Measurements from ENCODE around the gene RETN. TPM values are rescaled to one million over a fixed set of nuclear protein-coding genes. Genes with fewer than 3 reads are reported as not detected.

Gene RETN
- total RNA-seq, 2 experiments from 2014 or later = not detected

- no peak overlapping the region for H3K4me3 Mint-ChIP-seq
- no peaks in the 10 kb centered on the region for H3K36me3 Mint-ChIP-seq (ENCODE audit: low read depth)
- H3K27me3 Mint-ChIP-seq = peaks cover 35% of the 10 kb centered on the region
- no peak overlapping the region for H3K27ac Mint-ChIP-seq
- peak; percentile 27 for DNase-seq
- H3K9me3 Mint-ChIP-seq = no peaks in the 10 kb centered on the region
- ChIA-PET POLR2A (no interaction called here), CTCF (interaction anchor here (0.6 kb wide), 2 partner anchors 106 to 1028 kb away, joined by 3 read pairs; no protein-coding TSS in a partner anchor)
- peaks cover 51% of the 10 kb centered on the region for H3K4me1 Mint-ChIP-seq
These were observed 5.5 kb downstream of the RETN start for GRCh38 chr19:7674010-7675005.

GRCh38 chr19:7676376-7676775 lies 7.5 kb downstream of the RETN start:
- Mint-ChIP-seq H3K4me1 (peaks cover 51% of the 10 kb centered on the region), H3K4me3 (no peak overlapping the region), H3K36me3 (ENCODE audit: low read depth) (no peaks in the 10 kb centered on the region), H3K27me3 (peaks cover 23% of the 10 kb centered on the region), H3K9me3 (no peaks in the 10 kb centered on the region), H3K27ac (no peak overlapping the region)
- ChIA-PET POLR2A (no interaction called here), CTCF (no interaction called here)
- DNase-seq = no peak

- Mint-ChIP-seq H3K27me3 (peaks cover 21% of the 10 kb centered on the region), H3K27ac (no peak within 1 kb of the TSS), H3K36me3 (ENCODE audit: low read depth) (peaks cover 3% of the 10 kb centered on the region), H3K4me3 (no peak within 1 kb of the TSS), H3K4me1 (peaks cover 52% of the 10 kb centered on the region), H3K9me3 (no peaks in the 10 kb centered on the region)
- POLR2A ChIA-PET = no interaction called here
- CTCF ChIA-PET = no interaction called here
- no peak for DNase-seq
These were observed 8.0 kb downstream of the RETN start, which contains the start of gene MCEMP1 for GRCh38 chr19:7676854-7677253. TSS of gene MCEMP1 (plus strand) at chr19:7677090. CDS start at chr19:7677121, 31 bp downstream.

GRCh38 chr19:7677669-7678311 lies 8.9 kb downstream of the RETN start:
- no peak for DNase-seq
- Mint-ChIP-seq H3K4me1 (peaks cover 58% of the 10 kb centered on the region), H3K27me3 (peaks cover 19% of the 10 kb centered on the region), H3K36me3 (ENCODE audit: low read depth) (peaks cover 7% of the 10 kb centered on the region), H3K9me3 (no peaks in the 10 kb centered on the region), H3K4me3 (no peak overlapping the region), H3K27ac (no peak overlapping the region)
- CTCF ChIA-PET = interaction anchor here (0.9 kb wide), 2 partner anchors 109 to 192 kb away, joined by 3 read pairs; no protein-coding TSS in a partner anchor
- POLR2A ChIA-PET = no interaction called here

GRCh38 chr19:7678971-7679751 lies 10.3 kb downstream of the RETN start:
- no peak overlapping the region for H3K4me3 Mint-ChIP-seq
- H3K4me1 Mint-ChIP-seq = peaks cover 58% of the 10 kb centered on the region
- H3K9me3 Mint-ChIP-seq = no peaks in the 10 kb centered on the region
- ChIA-PET POLR2A (no interaction called here), CTCF (interaction anchor here (0.9 kb wide), 1 partner anchor 110 kb away, joined by 3 read pairs; no protein-coding TSS in a partner anchor)
- peak; percentile 79 for DNase-seq
- peaks cover 13% of the 10 kb centered on the region for H3K36me3 Mint-ChIP-seq (ENCODE audit: low read depth)
- H3K27ac Mint-ChIP-seq = peak overlapping the region; percentile 28
- peaks cover 19% of the 10 kb centered on the region for H3K27me3 Mint-ChIP-seq

GRCh38 chr19:7679771-7680605 lies 11.1 kb downstream of the RETN start:
- Mint-ChIP-seq H3K36me3 (ENCODE audit: low read depth) (peaks cover 13% of the 10 kb centered on the region), H3K27ac (peak overlapping the region; percentile 70), H3K27me3 (peaks cover 19% of the 10 kb centered on the region), H3K4me1 (peaks cover 53% of the 10 kb centered on the region), H3K9me3 (no peaks in the 10 kb centered on the region), H3K4me3 (peak overlapping the region; percentile 89)
- ChIA-PET POLR2A (no interaction called here), CTCF (interaction anchor here (0.6 to 1.9 kb wide), 25 partner anchors 9 to 322 kb away, joined by 3 to 20 read pairs (median 6); partner anchors contain the start of genes FCER2, RETN and SNAPC2)
- DNase-seq = no peak

- Mint-ChIP-seq H3K36me3 (ENCODE audit: low read depth) (peaks cover 13% of the 10 kb centered on the region), H3K27me3 (peaks cover 17% of the 10 kb centered on the region), H3K9me3 (no peaks in the 10 kb centered on the region), H3K4me3 (peak within 1 kb of the TSS; percentile 89), H3K4me1 (peaks cover 51% of the 10 kb centered on the region), H3K27ac (peak within 1 kb of the TSS; percentile 96)
- peak; percentile 84 for DNase-seq
- POLR2A ChIA-PET = interaction anchor here (0.6 kb wide), 1 partner anchor 112 kb away, joined by 3 read pairs; no protein-coding TSS in a partner anchor
- CTCF ChIA-PET = interaction anchor here (0.6 to 2.0 kb wide), 53 partner anchors 8 to 581 kb away, joined by 3 to 20 read pairs (median 4); partner anchors contain the start of genes FCER2, MAP2K7, RETN and SNAPC2
These were observed 11.9 kb downstream of the RETN start, which contains the start of gene TRAPPC5 for GRCh38 chr19:7680606-7681339. TSS of gene TRAPPC5 (plus strand) at chr19:7680833. CDS start at chr19:7682254, 1,421 bp downstream.

- peak; percentile 93 for DNase-seq
- Mint-ChIP-seq H3K9me3 (no peaks in the 10 kb centered on the region), H3K36me3 (ENCODE audit: low read depth) (peaks cover 13% of the 10 kb centered on the region), H3K4me3 (peak overlapping the region; percentile 89), H3K4me1 (peaks cover 43% of the 10 kb centered on the region), H3K27ac (peak overlapping the region; percentile 96), H3K27me3 (peaks cover 12% of the 10 kb centered on the region)
- ChIA-PET CTCF (interaction anchor here (0.6 to 2.0 kb wide), 54 partner anchors 7 to 582 kb away, joined by 3 to 20 read pairs (median 4); partner anchors contain the start of genes FCER2, MAP2K7, RETN and SNAPC2), POLR2A (interaction anchor here (0.6 kb wide), 1 partner anchor 113 kb away, joined by 3 read pairs; no protein-coding TSS in a partner anchor)
These were observed 12.7 kb downstream of the RETN start for GRCh38 chr19:7681340-7682174.

- peak overlapping the region; percentile 96 for H3K27ac Mint-ChIP-seq
These were observed 13.5 kb downstream of the RETN start for GRCh38 chr19:7682175-7682855.

More at GRCh38 chr19:7682175-7682855, 13.5 kb downstream of the RETN start:
- H3K9me3 Mint-ChIP-seq = no peaks in the 10 kb centered on the region
- H3K4me3 Mint-ChIP-seq = peak overlapping the region; percentile 89
- DNase-seq = no peak
- ChIA-PET POLR2A (no interaction called here), CTCF (interaction anchor here (0.6 to 2.0 kb wide), 2 partner anchors 17 to 120 kb away, joined by 4 to 6 read pairs; no protein-coding TSS in a partner anchor)
- peaks cover 38% of the 10 kb centered on the region for H3K4me1 Mint-ChIP-seq
- H3K36me3 Mint-ChIP-seq (ENCODE audit: low read depth) = peaks cover 13% of the 10 kb centered on the region
- H3K27me3 Mint-ChIP-seq = peaks cover 7% of the 10 kb centered on the region
